Hippocampal formation (tissue), 2 donors: ENCODE results near the gene CXCL11.
"Not testable (repeated sequence)": the region's sequence is repeated elsewhere in the genome, so short reads cannot be mapped to it uniquely, and the experiment has no call there.

ENCODE experiments used
- DNase-seq, 2 donors: peaks; one replicate each; lab custom pipeline; 2025; lab: John Stamatoyannopoulos, UW

Gene CXCL11

DNA sequence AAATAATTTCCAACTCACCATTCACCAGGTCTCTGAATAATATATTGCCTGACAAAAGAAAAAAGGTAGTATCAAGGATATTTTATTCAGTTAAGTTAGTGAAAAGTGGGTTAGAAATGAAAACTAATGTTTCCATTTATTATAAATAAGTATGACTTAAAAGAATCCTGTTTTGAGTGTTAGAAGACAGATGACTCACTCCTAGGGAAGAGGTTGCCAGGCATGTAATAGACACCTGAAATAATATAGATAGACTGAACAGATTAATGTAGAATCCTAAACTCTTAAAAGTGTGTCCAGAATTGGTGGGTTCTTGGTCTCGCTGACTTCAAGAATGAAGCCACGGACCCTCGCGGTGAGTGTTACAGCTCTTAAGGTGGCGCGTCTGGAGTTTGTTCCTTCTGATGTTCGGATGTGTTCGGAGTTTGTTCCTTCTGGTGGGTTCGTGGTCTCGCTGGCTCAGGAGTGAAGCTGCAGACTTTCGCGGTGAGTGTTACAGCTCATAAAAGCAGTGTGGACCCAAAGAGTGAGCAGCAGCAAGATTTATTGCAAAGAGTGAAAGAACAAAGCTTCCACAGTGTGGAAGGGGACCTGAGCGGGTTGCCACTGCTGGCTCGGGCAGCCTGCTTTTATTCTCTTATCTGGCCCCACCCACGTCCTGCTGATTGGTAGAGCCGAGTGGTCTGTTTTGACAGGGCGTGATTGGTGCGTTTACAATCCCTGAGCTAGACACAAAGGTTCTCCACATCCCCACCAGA is 6.5 kb upstream of the CXCL11 start:
- not testable (repeated sequence) for DNase-seq

DNA sequence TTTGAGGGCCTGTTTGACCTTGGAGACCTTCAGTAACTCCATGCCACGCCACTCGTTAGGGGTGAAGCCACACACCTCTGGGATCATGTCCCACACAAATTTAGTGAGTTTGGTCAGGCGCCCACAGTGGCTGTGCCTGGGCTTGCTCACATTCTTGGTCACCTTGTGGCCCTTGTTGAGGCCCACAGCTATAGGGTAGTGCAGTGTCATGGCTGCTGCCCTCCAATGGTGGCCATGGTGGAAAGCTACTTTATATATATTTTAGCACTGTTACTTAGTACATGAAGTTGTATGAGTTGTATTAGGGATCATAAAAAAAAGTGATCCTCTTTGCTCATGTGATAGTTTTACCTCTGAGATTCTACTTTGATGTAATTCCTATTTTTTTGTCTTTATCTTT is 985 bp upstream of the CXCL11 start:
- DNase-seq = no peak

DNA sequence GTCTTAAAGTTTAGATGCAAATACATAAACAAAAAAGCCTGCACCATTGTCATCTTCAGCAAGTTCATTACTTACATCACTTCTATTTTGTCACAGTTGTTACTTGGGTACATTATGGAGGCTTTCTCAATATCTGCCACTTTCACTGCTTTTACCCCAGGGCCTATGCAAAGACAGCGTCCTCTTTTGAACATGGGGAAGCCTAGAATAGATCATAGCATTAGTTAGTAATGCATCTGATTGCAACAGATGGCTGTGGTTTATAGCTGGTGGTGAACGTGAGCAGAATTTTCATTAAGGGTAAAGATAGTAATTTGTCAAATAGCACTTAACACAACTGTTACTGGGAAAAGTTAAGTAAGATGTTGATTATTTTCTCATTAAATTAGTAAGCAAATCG is 729 bp downstream of the CXCL11 start:
- no peak for DNase-seq

GRCh38 chr4:76029300-76029699 is 6.6 kb downstream of the CXCL11 start:
- no peak for DNase-seq

DNA sequence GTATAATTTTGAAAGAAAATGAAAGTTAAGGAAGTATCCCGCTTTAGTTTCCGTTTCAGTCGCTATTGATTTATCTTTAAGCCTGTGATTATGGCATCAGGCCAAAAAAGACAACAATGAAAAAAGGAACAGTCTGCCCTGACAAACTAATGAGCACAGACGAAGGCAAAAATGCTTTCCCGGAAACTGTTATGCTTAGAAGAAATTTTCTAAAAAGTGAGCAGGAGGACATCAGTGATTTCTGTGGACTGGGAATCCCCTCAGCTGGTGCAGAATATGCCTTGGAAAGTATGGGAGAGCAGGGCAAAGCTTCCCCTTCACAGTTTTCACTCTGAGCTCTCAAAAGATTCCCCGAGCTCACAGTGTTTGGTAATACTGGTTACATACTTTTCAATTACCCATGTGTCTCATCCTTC is 7.5 kb downstream of the CXCL11 start:
- no peak for DNase-seq

DNA sequence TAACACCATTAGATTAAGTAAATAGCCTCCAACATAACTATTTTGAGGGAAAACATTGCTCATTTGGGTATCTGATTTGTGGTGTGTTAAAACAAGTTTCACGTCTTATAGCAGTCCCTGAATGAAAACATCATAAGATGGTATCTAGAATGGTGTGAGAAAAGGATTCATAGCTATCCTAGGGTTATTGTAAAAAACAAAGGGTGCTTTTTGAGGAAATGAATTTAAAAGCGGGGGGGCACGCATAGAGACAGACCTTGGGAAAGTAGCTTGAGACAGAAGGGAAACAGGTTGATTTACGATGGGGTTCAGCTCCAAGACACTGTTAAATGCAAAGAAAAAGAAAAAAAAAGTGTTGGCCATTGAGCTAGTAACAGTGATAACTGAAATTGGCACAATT is 11.8 kb downstream of the CXCL11 start:
- DNase-seq = no peak

GRCh38 chr4:76023389-76023788 is 12.5 kb downstream of the CXCL11 start, which contains the start of gene CXCL10:
Gene CXCL10, minus strand, starts transcription at chr4:76023497. Its CDS starts 66 bp downstream, at chr4:76023431.
- no peak for DNase-seq

- no peak for DNase-seq
Measured at GRCh38 chr4:76022677-76023076, 13.2 kb downstream of the CXCL11 start.

- DNase-seq = no peak
Measured at GRCh38 chr4:76022031-76022430, 13.8 kb downstream of the CXCL11 start.

DNA sequence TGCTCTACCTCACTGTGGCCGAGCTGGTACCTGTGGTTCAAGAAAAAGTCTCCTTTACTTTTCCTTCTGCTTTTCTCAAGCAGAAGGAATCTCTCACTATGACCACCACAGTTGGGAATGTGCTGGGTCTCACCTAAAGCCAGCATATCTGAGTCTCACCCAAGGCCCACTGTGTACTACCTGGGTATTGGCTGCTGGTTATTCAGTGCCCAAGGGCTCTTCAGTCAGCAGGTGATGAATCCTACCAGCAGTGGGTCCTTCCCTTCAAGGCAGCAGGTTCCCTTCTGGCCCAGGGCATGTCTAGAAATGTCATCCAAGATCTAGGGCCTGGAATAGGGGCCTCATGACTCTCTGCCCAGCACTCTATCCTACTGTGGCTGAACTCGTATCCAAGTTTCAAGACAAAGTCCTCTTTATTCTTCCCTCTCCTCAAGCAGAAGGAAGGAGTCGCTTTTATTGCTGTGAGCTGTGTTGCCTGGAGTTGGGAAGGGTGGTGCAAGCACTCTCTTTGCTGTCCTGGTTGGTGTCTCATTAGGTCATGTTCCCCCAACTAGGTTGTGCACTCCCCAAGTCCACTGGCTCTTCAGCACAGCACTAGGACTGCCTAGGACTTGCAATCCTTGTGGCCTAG is 18.7 kb downstream of the CXCL11 start:
- no peak for DNase-seq

GRCh38 chr4:76016393-76016792 is 19.5 kb downstream of the CXCL11 start:
- no peak for DNase-seq

DNA sequence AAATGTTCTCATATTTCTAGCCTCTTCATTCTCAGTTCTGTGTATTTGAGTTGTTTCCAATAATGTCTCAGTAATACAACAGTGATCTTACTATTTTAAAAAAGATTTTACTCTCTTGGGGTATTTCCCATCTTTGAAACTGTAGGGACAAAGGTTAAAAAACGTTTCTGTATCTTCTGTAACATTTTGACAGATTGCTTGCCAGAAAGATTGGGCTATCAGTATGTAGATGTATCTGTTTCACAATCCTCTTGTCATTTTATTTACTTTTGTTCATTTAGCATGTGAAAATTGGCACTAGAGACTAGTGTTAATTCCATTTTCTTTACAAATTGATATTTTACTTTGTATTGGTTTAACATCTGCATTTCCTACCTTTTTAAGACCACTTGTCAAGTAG is 22.3 kb downstream of the CXCL11 start:
- DNase-seq = no peak

GRCh38 chr4:76012388-76012801 is 23.5 kb downstream of the CXCL11 start:
- DNase-seq = no peak

DNA sequence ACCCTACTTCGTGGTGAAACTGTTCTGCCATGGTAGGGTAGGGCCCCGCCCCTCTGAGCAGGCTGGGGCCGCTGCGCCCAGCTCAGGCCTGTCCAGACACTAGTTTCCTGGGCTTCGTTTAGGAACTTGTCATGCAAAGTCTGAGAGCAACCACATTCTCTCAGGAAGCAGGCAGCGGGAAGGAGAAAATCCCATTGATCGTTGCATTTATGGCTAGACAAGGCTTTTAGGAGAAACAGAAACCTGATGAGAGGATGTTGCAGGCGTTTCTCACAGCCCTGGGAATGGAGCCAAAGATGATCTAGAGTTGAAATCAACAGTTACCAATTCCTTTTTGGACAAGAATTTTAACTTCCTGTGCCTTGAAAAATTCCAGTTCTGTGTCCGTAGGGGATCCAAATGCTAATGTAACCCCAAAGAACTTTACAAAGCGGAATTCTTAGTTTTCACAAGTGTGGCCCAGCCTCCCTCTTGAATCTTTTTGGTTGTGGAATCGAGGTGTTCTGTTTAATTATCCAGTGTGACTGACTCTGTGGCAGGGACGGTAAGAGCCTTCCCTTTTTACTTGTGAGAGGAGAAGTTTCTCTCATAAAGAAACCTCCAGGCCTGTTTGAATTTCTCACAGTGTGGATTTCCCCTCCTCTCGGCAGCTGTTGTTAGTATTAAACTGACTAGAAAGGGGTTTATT is 24.0 kb downstream of the CXCL11 start:
- DNase-seq = no peak

DNA sequence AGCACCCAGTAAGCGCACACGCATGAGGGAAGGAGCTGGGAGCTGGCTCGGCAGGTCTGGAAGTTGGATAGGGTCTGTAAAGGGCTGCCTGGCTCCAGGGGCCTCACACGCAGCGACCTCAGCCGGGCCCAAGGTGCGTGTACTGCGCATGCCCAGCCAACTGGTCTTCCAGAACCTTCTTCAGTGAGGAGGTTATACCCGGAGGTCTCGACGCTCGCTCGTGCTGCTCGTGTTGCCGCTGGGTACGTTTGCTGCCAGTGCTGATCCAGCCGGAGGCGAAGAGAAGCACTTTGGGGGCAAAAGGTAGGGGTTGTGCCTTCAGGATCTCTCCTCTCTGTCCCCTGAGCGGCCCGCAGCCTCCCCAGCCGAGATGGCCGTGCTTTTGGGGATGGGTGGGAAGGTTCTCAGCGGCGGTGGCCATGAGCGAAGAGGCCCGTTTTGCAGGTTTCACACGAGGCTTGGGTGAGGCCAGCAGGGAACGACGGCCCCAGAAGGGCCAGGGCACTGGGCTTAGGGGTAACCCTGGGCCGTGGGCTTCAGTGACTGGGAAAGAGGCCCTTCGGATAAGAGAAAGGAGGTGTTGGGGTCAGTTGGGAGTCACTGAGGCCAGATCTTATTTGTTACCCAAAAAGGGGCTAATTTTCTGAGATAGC is 24.7 kb downstream of the CXCL11 start:
- DNase-seq = no peak

- no peak for DNase-seq
Measured at GRCh38 chr4:76010576-76010975, 25.3 kb downstream of the CXCL11 start.

GRCh38 chr4:76009311-76009710 is 26.6 kb downstream of the CXCL11 start:
- DNase-seq = no peak

- DNase-seq = no peak
Measured at GRCh38 chr4:76007089-76007862, 28.6 kb downstream of the CXCL11 start, which contains the start of gene CXCL9. Gene CXCL9, minus strand, starts transcription at chr4:76007509. Its CDS starts 60 bp downstream, at chr4:76007449.

- no peak for DNase-seq
Measured at GRCh38 chr4:76003620-76004019, 32.2 kb downstream of the CXCL11 start.

- no peak for DNase-seq
Measured at GRCh38 chr4:76003035-76003434, 32.8 kb downstream of the CXCL11 start.

GRCh38 chr4:76002176-76002575 is 33.7 kb downstream of the CXCL11 start:
- DNase-seq = no peak

DNA sequence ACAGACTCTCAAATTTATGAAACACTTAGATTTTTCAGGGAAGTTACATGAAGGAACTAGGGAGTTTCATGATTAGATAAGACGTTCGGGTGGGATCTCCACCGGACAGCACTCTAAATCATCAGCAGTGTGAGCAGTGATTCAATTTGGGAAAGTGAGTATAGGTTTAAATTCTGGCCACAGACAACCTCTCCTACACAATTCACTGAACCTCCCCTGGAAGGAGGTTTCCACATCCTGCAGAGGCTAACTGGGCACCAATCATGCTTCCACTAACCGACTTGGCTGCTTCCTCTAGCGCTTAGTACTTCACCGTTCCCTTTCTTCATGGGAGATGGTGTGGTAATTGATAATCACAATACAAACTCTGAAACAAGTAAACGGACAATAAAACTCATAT is 34.2 kb downstream of the CXCL11 start:
- no peak for DNase-seq
